ENCODE measurements around the gene XPR1.
"Not testable (repeated sequence)": the region's sequence is repeated elsewhere in the genome, so short reads cannot be mapped to it uniquely, and the experiment has no call there.

XPR1 gene

GRCh38 chr1:180831507-180831906 is 199.7 kb downstream of the XPR1 start:
- in situ Hi-C loops (cut with MboI; ENCODE audit: low sequenced_read_pairs) = not testable (repeated sequence)

GRCh38 chr1:180833180-180833579 is 201.4 kb downstream of the XPR1 start:
- in situ Hi-C loops (cut with MboI; ENCODE audit: low sequenced_read_pairs) = not testable (repeated sequence)

- in situ Hi-C loops (cut with MboI; ENCODE audit: low sequenced_read_pairs) = no loop called here
These were observed 204.6 kb downstream of the XPR1 start for GRCh38 chr1:180836449-180836848.

GRCh38 chr1:180837020-180837419 is 205.2 kb downstream of the XPR1 start:
- in situ Hi-C loops (cut with MboI; ENCODE audit: low sequenced_read_pairs) = no loop called here

GRCh38 chr1:180838535-180838934 is 206.7 kb downstream of the XPR1 start:
- in situ Hi-C loops (cut with MboI; ENCODE audit: low sequenced_read_pairs) = no loop called here

GRCh38 chr1:180839547-180839946 is 207.7 kb downstream of the XPR1 start:
- in situ Hi-C loops (cut with MboI; ENCODE audit: low sequenced_read_pairs) = no loop called here

- in situ Hi-C loops (cut with MboI; ENCODE audit: low sequenced_read_pairs) = no loop called here
These were observed 209.6 kb downstream of the XPR1 start for GRCh38 chr1:180841415-180841814.

- in situ Hi-C loops (cut with MboI; ENCODE audit: low sequenced_read_pairs) = no loop called here
These were observed 210.2 kb downstream of the XPR1 start for GRCh38 chr1:180842052-180842451.

GRCh38 chr1:180842491-180843275 is 210.9 kb downstream of the XPR1 start:
- in situ Hi-C loops (cut with MboI; ENCODE audit: low sequenced_read_pairs) = no loop called here

GRCh38 chr1:180845352-180845751 is 213.5 kb downstream of the XPR1 start:
- in situ Hi-C loops (cut with MboI; ENCODE audit: low sequenced_read_pairs) = no loop called here

GRCh38 chr1:180848191-180848590 is 216.4 kb downstream of the XPR1 start:
- in situ Hi-C loops (cut with MboI; ENCODE audit: low sequenced_read_pairs) = no loop called here

- in situ Hi-C loops (cut with MboI; ENCODE audit: low sequenced_read_pairs) = no loop called here
These were observed 217.4 kb downstream of the XPR1 start for GRCh38 chr1:180849031-180849775.

- in situ Hi-C loops (cut with MboI; ENCODE audit: low sequenced_read_pairs) = no loop called here
These were observed 220.4 kb downstream of the XPR1 start for GRCh38 chr1:180851995-180852887.

GRCh38 chr1:180854001-180854400 is 222.2 kb downstream of the XPR1 start:
- in situ Hi-C loops (cut with MboI; ENCODE audit: low sequenced_read_pairs) = no loop called here

GRCh38 chr1:180854456-180854855 is 222.6 kb downstream of the XPR1 start:
- in situ Hi-C loops (cut with MboI; ENCODE audit: low sequenced_read_pairs) = no loop called here

- in situ Hi-C loops (cut with MboI; ENCODE audit: low sequenced_read_pairs) = not testable (repeated sequence)
These were observed 226.3 kb downstream of the XPR1 start for GRCh38 chr1:180857947-180858725.

GRCh38 chr1:180859306-180859705 is 227.5 kb downstream of the XPR1 start:
- in situ Hi-C loops (cut with MboI; ENCODE audit: low sequenced_read_pairs) = no loop called here

- in situ Hi-C loops (cut with MboI; ENCODE audit: low sequenced_read_pairs) = no loop called here
These were observed 228.7 kb downstream of the XPR1 start for GRCh38 chr1:180860535-180860934.

GRCh38 chr1:180862305-180862704 is 230.5 kb downstream of the XPR1 start:
- in situ Hi-C loops (cut with MboI; ENCODE audit: low sequenced_read_pairs) = no loop called here

- in situ Hi-C loops (cut with MboI; ENCODE audit: low sequenced_read_pairs) = no loop called here
These were observed 231.4 kb downstream of the XPR1 start for GRCh38 chr1:180863158-180863775.
